Ramos (cell line): ENCODE data around the gene SUSD3.

Experiments used
- in situ Hi-C: fragments of 300-500 bp; cut with MboI; formaldehyde crosslinking; loops from one replicate; pipeline ENCODE4 v1.14.3; 2022; ENCODE audit warnings: low sequenced_read_pairs; ENCODE audit not compliant: unreplicated experiment

Gene SUSD3

DNA sequence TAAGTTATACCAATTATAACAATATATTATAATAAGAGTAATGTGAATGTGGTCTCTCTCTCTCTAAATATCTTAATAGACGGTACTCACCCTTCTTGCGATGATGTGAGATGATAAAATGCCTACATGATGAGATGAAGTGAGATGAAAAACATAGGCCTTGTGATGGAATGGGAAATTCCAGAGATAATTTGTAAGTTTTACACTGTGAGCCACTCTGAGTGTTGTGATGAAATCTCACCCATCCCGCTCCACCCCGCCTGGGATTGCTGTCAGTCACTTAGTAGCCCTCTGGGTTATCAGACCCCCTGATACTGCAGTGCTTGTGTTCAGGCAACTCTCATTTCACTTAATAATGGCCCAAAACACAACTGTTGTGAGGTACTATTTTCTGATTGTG lies 10.5 kb downstream of the SUSD3 start:
- in situ Hi-C loops, result loop anchor here (10.0 kb wide), 1 partner anchor 344 kb away; no protein-coding TSS in a partner anchor

DNA sequence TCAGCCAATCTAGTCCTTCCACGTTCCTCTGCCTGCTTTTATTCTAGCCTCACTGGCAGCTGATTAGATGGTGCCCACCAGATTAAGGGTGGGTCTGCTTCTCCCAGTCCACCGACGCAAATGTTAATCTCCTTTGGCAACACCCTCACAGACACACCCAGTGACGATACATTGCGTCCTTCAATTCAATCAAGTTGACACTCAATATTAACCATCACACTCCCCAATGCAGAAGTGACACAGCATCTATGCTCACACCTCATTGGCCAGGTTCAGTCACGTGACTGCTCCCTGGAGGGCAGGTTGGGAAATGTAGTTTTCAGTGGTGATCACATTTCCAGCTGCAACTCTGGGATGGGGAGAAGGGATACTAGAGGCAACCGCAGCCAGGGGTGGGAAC lies 13.0 kb downstream of the SUSD3 start:
- in situ Hi-C loops, result no loop called here

DNA sequence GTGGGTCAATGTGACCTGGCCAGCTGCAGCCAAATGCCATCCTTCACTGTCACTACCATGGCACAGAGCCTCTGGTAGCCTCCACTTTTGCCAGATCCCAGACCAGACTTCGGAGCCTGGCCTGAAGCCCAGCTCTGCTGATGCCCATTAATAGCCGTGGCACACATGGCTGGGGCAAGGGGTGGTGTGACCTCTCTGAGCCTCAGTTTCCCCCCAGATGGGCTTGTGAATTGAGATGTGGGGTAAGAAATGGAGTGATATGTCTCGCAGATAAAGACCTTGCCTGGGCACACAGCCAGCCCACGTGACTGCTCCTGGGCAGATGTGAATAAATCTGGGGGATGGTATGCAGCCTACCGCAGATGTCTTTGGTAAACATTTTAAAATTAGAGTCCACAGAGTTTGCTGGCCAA lies 13.9 kb downstream of the SUSD3 start:
- in situ Hi-C loops, result no loop called here

DNA sequence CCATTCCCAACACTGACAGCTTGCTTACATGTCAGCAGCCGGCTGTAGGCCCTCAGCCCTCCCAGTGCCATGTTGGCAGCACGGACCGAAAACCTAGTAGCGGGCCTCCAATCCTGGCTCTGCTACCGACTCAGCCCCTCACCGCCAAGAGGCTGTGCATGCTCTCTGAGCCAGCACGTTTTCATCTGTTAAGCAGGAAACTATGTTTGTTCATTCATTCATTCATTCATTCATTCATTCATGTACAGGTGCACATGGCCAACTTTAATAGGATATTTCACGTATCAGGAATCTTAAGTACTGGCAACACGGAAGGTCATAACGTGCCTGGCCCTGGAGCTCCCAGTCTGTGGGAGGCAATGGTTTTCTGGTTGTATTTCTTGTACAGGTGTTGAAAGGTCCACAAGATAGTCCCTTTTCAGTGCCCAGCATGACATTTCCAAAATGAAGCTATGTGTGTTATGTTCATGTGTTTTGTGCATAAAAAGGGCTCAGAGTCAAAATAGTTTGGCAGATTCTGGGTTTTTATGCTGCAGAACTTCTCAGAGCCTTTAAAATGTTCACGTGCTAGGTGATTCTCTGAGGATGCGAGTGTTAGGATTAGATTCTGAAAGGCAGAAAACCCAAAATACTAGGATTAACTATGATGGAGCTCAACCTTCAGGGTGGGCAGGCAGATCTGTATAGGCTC lies 17.7 kb downstream of the SUSD3 start:
- in situ Hi-C loops, result no loop called here

DNA sequence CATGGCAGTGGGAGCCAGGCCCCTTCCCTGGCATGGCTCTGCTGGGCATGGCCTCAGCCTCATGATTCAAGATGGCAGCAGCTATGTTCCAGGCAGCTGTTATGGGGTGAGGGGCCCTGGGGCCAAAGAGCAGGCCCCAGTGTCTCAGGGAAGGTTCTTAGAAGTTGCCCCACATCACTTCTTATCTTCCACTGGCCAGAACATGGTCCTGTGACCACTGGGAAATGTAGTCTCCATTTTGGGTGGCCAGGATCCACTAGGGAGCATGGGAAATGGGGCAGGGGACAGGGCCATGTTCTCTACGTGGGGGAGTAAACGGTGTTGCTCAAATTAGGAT lies 18.3 kb downstream of the SUSD3 start:
- in situ Hi-C loops, result no loop called here

DNA sequence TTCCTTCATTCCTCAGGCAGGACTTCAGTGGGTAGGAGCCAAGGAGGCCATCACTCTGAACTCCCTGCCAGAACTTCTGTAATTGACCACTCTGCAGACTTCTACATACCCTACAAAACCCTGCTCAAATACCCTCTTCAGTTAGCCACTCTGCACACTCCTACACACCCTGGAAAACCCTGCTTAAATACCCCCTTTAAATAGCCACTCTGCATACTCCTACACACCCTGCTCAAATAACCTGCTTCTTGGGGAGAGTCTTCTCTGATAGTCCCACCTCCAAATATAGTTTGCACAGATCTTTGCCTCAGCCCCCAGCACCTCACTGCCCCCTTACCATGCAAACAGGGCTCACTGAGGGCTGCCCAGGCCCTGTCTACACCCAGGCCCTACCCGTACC lies 18.9 kb downstream of the SUSD3 start:
- in situ Hi-C loops, result no loop called here

DNA sequence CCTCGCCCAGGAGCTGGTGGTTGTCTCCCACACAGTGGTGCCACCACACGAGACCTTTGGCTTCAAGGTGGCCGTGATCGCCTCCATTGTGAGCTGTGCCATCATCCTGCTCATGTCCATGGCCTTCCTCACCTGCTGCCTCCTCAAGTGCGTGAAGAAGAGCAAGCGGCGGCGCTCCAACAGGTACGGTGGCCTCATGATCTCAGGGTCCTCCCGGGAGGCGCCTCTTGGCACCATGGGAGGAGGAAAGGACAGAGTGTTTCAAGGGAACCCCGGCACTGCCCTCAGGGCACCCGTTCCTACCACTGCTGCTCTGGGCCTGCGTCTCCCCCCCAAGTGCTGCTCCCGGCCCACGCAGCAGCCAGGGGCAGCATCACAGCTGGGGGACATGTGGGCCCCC lies 19.3 kb downstream of the SUSD3 start:
- in situ Hi-C loops, result no loop called here

DNA sequence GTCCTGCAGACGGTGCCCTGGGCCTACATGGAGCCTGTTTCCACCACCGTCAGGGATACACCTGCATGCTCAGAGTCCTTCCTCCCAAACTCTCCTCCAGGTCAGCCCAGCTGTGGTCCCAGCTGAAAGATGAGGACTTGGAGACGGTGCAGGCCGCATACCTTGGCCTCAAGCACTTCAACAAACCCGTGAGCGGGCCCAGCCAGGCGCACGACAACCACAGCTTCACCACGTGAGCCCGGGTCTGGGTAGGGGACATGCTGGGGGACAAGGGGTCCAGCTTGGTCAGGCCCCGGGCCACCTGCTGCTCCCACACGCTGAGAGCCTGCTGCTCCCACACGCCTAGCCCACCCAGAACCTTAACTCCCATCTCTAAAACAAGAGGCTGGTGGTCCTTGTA lies 20.9 kb downstream of the SUSD3 start:
- in situ Hi-C loops, result no loop called here

DNA sequence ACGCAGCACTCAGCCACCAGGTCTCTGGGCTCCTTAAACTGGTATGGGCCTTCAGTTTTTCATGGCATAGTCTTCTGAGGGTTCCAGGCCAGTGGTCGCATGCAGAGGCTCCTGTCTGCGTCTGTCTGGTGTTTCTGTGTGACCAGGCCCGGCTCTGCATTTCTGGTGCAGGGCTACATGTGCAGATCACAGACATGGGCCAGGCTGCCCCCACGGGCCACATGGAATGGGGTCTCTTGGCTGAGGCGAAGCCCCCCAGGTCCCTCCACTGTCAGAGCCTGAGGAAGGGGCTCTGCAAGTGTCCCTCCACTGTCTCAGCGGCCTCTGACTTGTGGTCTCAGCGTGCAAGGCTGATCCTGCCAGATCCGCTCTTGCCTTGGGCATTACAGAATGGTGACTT lies 21.9 kb downstream of the SUSD3 start:
- in situ Hi-C loops, result no loop called here

DNA sequence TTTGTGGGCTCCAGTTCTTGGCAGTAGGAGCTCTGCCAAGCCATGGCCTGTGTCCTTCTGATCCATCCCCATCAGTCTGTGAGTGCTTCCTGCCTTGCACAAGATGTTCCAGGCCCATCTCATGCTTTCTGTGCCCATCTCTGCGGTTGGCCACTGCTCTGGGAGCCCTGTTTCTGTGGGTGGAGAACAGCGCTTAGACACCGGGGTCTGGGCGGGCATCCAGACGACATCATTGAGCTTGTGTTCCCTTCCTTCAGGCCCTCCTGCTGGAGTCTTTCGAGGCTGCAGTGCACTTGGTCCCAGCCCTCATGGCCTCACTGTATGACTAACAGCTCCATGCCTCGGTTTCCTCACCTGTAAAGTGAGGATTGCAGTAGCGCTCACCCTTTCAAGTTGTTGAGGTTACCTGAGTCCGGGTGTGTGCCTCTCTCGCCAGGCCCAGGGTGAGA lies 22.6 kb downstream of the SUSD3 start:
- in situ Hi-C loops, result no loop called here

DNA sequence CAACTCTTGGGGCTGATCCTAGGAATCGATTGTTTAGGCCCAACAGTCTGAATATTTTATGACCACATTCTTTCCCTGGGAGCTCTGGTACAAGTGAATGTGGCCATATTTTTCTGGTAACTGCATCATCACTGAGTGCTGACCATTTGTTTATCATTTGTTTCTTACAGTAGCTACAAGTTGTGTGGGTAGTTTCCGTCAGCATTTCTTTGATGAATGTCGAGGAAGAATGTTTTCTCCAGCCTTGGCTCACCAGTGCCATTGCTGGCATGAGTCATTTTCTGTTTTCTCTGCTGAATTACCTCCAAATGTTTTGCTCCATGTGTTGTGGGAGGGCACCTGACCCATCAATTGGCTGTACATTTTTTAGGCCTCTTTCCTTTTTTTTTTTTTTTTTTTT lies 23.4 kb downstream of the SUSD3 start:
- in situ Hi-C loops, result no loop called here

DNA sequence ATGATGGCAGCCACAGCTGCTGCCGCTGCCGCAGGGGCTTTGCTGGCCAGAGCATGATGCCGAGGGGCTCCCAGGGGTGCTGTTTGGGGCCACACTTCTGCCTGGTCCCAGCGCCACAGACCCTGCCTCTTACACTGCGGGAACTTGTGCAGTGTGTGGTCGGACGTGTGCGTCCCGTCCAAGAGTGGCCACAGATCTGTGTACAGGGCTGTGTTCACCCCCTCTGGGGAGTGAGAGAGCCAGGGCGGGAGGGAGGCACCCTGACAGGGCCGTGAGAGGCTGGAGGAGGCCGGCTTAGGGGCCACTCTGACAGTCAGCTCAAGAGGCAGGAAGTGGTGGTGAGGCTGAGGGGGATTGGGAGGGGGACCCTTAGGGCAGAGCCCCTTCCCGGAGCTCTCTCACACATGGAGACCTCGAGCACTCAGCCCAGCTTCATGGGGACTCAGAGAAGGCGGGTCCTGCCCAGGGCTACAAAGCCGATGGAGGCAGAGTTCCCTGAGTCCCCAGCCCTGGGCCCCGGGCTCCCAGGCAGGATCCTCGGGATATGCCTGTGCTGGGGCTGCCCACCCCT lies 24.4 kb downstream of the SUSD3 start:
- in situ Hi-C loops, result no loop called here

DNA sequence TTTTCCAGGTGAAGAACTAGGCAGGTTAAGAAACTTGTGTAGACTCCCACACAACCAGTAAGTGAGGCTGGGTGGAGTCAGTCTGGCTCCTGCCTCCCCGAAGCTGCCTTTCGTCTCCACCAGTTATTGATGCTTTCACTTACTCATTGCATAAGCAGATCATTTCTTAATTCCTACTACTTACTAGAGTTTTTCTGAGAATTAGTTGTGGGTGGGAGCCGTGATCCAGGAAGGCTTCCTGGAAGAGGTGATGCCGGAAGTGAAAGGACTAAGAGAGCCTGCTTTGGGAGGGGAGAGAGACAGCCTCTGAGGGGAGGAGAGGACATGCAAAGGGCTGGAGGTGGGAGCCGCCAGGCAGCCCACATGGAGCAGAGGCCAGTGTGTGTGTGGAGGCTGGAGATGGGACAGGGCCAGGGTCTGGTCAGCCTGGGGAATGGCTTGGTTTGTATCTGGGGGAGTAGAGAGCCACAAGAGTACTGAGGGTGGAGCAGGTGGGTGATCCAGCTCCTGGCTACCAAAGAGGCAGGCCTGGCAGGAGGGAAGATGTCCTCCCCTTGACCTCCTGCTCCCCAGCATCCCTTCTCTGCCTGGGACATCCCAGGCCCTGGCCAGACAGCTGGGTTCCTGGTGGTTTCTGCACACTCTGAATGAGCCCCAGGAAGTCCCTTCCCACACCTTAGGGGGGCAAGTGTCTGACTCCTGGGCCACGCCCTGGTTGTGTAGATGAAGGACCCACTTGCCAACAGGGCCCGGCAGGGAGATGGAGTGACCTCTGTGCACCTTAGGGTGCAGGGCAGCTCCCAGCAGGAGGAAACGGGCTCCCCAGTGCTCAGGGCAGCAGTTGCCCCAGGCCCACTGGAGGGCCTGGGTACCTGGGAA lies 25.3 kb downstream of the SUSD3 start:
- in situ Hi-C loops, result no loop called here

DNA sequence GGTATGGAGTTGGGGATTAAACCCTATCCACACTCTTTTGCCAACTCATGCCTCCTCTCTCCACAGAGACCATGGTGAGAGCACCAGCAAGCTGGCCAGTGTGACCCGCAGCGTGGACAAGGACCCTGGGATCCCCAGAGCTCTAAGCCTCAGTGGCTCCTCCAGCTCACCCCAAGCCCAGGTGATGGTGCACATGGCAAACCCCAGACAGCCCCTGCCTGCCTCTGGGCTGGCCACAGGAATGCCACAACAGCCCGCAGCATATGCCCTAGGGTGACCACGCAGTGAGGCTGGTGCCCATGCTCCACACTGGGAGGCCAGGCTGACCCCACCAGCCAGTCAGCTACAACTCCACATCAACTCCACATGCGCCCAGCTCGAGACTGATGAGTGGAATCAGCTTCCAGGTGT lies 26.0 kb downstream of the SUSD3 start:
- in situ Hi-C loops, result no loop called here

DNA sequence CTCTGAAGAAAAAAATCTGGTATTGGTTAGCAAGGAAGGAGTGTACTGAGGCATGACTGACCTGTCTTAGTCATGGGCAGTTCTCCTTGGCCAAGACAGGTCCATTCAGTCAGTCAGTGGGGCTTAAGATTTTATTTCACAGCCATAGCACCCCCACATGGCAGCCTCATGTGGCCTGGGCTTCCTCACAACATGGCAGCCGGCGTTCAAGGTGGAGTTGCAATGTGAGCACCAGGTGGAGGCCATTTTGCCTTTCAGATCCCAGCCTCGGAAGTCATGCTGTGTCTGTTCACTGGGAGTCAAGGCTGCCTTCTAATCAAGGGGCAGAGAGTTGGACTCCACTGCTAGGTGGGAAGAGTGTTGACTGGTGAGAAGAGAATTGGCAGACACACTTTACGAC lies 27.2 kb downstream of the SUSD3 start:
- in situ Hi-C loops, result no loop called here

DNA sequence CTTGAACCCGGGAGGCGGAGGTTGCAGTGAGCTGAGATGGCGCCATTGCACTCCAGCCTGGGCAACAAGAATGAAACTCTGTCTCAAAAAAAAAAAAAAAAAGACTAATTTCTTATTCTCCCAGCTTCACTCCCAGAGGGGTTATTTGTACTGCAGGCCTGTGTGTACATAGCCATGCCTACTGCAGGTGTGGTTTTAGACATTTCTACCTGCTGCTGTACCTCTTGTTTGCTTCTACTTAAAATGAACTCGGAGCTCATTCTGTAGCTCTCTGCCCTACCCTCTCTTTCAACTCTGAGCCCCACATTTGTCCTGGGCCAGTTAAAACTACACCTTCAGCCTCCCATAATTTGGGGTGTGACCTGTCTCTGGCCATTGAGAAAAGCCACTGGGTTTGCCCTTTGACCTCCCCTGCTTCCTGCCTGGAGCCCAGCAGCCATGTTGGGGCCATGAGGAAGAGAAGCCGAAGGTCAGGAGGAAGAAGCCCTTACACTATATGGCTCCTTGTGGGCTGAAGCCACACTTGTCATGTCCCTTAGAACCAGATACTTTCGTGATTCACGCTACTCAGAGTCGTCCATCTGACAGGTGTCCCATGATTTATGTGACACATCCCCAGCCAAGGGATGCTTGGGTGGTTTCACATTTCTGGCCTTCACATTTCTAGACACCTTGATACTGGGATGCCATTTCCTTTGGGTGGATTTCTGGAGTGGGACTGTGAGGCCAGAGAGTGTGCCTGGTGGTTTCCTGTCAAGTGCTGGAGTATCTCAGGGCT lies 28.1 kb downstream of the SUSD3 start:
- in situ Hi-C loops, result no loop called here

DNA sequence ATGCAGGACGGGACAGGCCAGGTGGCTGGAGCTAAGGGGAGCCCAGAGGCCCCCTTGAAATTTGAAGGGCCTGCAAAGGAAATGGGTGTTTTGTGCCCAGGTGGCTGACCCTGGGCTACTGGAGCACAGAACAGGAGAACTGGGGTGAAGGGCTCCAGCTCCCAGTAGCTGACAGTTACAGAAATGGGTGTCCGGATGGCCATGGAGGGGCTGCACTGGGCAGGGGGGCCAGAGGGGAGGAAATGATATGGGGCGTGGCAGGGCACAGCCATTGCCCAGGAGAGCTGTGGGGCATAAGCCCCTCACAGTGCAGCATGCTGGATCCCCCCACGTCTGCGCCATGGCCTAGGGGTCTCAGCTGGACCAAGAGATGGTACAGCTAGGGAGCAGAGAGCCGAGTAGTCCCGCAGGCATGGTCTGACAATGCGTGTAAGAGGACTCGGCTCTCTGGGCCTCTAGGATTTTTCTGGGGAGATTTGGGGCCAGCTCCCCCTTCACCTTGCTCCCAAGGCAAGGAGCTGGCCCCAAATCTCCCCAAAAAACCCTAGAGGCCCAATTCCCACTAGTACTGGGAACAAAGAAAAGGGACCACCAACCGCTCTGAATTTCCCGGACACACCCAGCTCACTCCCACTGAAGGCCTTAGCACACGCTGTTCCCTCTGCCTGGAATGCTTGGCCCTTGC lies 29.6 kb downstream of the SUSD3 start:
- in situ Hi-C loops, result no loop called here

DNA sequence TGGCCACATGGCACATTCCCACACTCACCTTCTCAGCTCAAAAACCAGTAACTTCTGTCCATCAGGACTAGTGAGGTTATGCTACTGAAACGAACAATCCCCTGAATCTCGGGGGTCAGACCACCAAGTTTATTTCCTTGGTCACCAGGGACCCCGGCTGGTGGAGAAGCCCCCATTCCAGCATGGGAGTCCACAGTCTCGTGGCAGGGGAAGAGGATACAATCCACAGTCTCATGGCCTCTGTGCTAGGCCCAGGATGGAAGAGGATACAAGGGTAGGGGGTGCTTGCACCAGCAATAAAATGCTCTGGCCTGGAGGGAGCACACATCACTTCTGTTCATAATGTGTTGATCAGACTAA lies 30.1 kb downstream of the SUSD3 start:
- in situ Hi-C loops, result no loop called here

DNA sequence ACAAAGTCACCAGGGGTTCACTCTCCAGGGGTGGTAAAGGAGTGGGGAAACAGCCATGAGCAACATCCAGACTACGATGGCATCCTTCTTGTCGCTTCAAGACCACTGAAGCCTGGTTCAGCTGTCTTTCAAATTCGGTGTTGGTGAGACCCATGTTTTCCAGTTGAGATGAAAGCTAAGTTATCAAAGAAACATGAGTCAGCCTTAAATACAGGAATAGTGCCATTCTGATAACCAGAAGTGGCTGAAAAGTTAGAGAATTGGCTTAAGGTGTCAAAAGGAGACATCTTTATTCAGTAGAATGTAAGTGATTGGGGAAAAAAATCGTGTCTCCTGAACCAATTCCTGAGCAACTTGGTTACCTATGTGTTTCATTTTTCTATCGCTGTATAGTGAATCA lies 30.5 kb downstream of the SUSD3 start:
- in situ Hi-C loops, result no loop called here

DNA sequence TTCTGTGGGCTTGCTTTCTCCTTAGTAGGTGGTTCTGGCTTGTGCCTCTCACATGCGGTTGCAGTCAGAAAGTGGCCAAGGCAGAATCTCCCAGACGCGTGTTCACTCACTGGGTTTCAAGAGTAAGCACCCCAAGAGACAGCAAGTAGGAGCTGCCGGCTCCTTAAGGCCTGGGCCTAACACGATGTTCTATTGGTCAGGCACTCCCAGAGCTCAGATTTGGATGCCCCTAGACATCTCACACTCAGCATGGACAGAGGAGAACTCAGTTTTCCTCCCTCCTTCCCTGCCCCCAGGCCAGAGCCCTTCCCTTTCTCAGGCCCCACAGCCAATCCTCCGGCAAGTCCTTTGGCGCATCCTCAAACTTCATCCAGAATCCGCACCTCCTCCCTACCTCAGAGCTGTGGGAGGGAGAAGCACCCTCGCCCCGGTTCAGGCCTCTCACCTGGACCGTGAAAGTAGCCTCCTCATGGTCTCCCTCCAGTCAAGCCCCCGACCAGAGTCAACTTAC lies 31.0 kb downstream of the SUSD3 start:
- in situ Hi-C loops, result no loop called here
